ENCODE measurements around the gene EMP2. TPM values are rescaled to one million over a fixed set of nuclear protein-coding genes. Genes with fewer than 3 reads are reported as not detected.

EMP2 gene
- total RNA-seq, 2 experiments from 2014 or later: not detected

DNA sequence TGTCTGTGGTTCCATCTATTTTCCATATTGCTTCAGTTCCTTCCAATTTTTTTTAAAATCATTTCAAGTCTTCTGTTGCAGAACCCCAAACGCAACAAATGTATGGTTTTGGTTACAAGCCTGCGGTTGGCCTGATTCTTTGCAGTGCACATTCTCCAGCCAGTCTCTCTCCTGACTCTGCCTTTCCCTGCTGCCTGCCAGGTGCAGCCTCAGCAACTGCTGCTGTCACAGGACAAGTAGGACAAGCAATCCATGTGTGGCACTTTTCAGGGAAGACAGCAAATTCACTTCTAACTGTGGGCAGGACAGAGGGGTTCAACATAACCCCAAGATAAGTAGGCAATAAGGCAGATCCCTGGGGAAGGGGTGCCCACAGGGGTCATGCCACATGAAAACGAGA lies 24.2 kb downstream of the EMP2 start:
- no peak for DNase-seq
- TF ChIP-seq, protein P1, sequence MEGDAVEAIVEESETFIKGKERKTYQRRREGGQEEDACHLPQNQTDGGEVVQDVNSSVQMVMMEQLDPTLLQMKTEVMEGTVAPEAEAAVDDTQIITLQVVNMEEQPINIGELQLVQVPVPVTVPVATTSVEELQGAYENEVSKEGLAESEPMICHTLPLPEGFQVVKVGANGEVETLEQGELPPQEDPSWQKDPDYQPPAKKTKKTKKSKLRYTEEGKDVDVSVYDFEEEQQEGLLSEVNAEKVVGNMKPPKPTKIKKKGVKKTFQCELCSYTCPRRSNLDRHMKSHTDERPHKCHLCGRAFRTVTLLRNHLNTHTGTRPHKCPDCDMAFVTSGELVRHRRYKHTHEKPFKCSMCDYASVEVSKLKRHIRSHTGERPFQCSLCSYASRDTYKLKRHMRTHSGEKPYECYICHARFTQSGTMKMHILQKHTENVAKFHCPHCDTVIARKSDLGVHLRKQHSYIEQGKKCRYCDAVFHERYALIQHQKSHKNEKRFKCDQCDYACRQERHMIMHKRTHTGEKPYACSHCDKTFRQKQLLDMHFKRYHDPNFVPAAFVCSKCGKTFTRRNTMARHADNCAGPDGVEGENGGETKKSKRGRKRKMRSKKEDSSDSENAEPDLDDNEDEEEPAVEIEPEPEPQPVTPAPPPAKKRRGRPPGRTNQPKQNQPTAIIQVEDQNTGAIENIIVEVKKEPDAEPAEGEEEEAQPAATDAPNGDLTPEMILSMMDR (IDR thresholded peaks at IDR 0.05): no peak
- ChIA-PET POLR2A (no interaction called here), CTCF (no interaction called here)
- H3K4me3 ChIP-seq (ENCODE audit: low read length): no peak overlapping the region
- Mint-ChIP-seq H3K4me3 (no peak overlapping the region), H3K36me3 (ENCODE audit: low read depth) (no peaks in the 10 kb centered on the region), H3K9me3 (no peaks in the 10 kb centered on the region), H3K27ac (no peak overlapping the region), H3K27me3 (peaks cover 31% of the 10 kb centered on the region), H3K4me1 (ENCODE audit: low read depth) (peaks cover 11% of the 10 kb centered on the region)
- peaks cover 6% of the 10 kb centered on the region for H3K4me1 ChIP-seq (ENCODE audit: insufficient read depth, low read length)
- ATAC-seq (ENCODE audit: poor library complexity): no peak
- H3K27ac ChIP-seq (ENCODE audit: low read depth in 1 of 2, low read length in 2 of 2): no peak overlapping the region
- H3K27me3 ChIP-seq (ENCODE audit: control insufficient read depth in 1 of 2, insufficient read depth in 2 of 2, low read length in 2 of 2): peaks cover 4 to 8% of the 10 kb centered on the region in 2 experiments
- peaks cover 0 to 4% of the 10 kb centered on the region in 2 experiments for H3K9me3 ChIP-seq (ENCODE audit: control insufficient read depth in 1 of 2, insufficient read depth in 1 of 2, low read length in 2 of 2)
- no peaks in the 10 kb centered on the region for H3K36me3 ChIP-seq (ENCODE audit: insufficient read depth, low read length)
- intact Hi-C loops (cut with DNase I, micrococcal nuclease): no loop called here

DNA sequence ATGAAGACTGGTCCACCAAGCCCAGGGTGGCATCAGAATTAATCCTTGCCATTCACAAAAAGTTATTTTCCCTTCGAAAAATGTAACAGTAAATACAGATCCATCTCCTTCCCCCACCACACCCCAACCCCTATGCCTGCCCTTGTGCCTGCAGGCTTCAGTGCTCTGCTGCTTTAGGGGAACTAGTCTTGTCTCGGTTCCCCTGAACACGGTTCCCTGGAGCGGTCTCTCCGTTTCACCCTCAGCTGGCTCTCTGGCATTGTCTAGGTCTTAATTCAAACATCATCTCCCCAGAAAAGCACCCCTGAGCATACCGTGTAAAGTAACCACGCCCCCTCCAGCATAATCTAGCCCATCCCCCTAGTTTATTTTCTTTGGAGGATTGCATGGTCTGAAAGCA lies 25.8 kb downstream of the EMP2 start:
- H3K27me3 ChIP-seq (ENCODE audit: control insufficient read depth in 1 of 2, insufficient read depth in 2 of 2, low read length in 2 of 2): peaks cover 4 to 8% of the 10 kb centered on the region in 2 experiments
- H3K9me3 ChIP-seq (ENCODE audit: control insufficient read depth in 1 of 2, insufficient read depth in 1 of 2, low read length in 2 of 2): no peaks in the 10 kb centered on the region
- no peak for ATAC-seq (ENCODE audit: poor library complexity)
- H3K4me1 Mint-ChIP-seq (ENCODE audit: low read depth): peaks cover 11% of the 10 kb centered on the region
- peaks cover 6% of the 10 kb centered on the region for H3K4me1 ChIP-seq (ENCODE audit: insufficient read depth, low read length)
- no peak overlapping the region for H3K27ac ChIP-seq (ENCODE audit: low read depth in 1 of 2, low read length in 2 of 2)
- no peak overlapping the region for H3K27ac Mint-ChIP-seq
- ChIA-PET POLR2A (no interaction called here), CTCF (interaction anchor here (1.2 kb wide), 1 partner anchor 24 kb away, joined by 4 read pairs; no protein-coding TSS in a partner anchor)
- intact Hi-C loops (cut with DNase I, micrococcal nuclease): no loop called here
- no peaks in the 10 kb centered on the region for H3K36me3 ChIP-seq (ENCODE audit: insufficient read depth, low read length)
- H3K4me3 Mint-ChIP-seq: no peak overlapping the region
- no peak for DNase-seq
- TF ChIP-seq, protein P1 (IDR thresholded peaks at IDR 0.05): no peak
- peaks cover 2% of the 10 kb centered on the region for H3K9me3 Mint-ChIP-seq
- no peak overlapping the region for H3K4me3 ChIP-seq (ENCODE audit: low read length)
- H3K36me3 Mint-ChIP-seq (ENCODE audit: low read depth): no peaks in the 10 kb centered on the region
- H3K27me3 Mint-ChIP-seq: peaks cover 26% of the 10 kb centered on the region

DNA sequence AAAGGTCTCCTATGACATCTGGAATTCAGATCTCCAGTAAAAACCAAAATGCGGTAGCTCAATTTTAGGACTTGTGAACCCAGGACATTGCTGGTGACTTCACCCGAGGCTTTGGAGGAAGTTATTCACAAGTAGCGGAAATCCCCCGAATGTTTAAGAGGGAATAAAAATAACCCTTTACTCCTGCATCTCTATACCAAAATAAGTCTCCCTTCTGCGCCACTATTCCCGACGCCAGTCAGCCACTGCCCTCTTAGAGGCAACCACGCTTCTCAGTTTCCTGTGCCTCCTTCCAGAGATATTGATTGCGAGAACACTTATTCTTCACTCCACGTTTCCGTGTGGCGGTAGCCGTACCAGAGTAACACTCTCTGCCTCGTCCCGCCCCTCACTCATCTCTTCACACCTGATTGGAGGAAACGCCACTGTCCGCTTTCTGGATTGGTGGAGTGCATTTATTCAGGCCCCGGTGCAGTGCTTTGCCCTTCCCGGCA lies 27.4 kb downstream of the EMP2 start:
- H3K36me3 ChIP-seq (ENCODE audit: insufficient read depth, low read length): no peaks in the 10 kb centered on the region
- peaks cover 0 to 7% of the 10 kb centered on the region in 2 experiments for H3K9me3 ChIP-seq (ENCODE audit: control insufficient read depth in 1 of 2, insufficient read depth in 1 of 2, low read length in 2 of 2)
- ChIA-PET CTCF (no interaction called here), POLR2A (no interaction called here)
- H3K27me3 ChIP-seq (ENCODE audit: control insufficient read depth in 1 of 2, insufficient read depth in 2 of 2, low read length in 2 of 2): peaks cover 4 to 8% of the 10 kb centered on the region in 2 experiments
- Mint-ChIP-seq H3K27me3 (peaks cover 26% of the 10 kb centered on the region), H3K27ac (peak overlapping the region; percentile 54), H3K36me3 (ENCODE audit: low read depth) (no peaks in the 10 kb centered on the region), H3K4me3 (peak overlapping the region; percentile 87), H3K4me1 (ENCODE audit: low read depth) (peaks cover 11% of the 10 kb centered on the region), H3K9me3 (peaks cover 8% of the 10 kb centered on the region)
- DNase-seq (peak; percentile 14 to 72 (median 29)), ATAC-seq (ENCODE audit: poor library complexity) (peak; percentile 83)
- H3K4me1 ChIP-seq (ENCODE audit: insufficient read depth, low read length): peaks cover 6% of the 10 kb centered on the region
- no peak overlapping the region for H3K4me3 ChIP-seq (ENCODE audit: low read length)
- H3K27ac ChIP-seq (ENCODE audit: low read depth in 1 of 2, low read length in 2 of 2): no peak overlapping the region
- TF ChIP-seq, protein P1 (IDR thresholded peaks at IDR 0.05): no peak
- intact Hi-C loops (cut with DNase I, micrococcal nuclease): no loop called here
